Measurements from ENCODE around the gene MZT1.

DNA sequence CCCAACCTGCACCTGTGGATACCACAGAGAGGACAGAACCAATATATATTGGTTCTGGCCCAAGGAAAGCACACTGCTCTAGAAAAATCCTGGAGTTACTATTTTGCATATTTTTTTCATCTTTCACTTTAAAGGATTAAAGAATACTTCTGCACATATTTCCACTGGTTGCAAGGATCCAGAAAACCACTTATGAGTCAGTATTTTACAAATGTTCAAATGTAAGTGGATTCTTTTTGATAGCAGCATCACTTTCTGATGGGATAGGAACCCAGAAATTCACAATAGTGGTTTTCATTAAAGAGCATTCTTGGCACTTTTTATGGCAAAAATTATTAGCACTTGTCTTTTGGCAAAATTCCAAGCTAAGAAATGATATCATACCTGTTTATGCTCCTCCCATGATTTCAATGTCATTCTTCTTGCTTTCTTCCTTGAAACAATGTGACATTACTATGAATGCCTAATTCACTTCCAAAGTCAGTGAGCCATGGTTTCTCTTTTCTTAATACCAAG is 38.2 kb downstream of the MZT1 start:
- TF ChIP-seq, protein P1, sequence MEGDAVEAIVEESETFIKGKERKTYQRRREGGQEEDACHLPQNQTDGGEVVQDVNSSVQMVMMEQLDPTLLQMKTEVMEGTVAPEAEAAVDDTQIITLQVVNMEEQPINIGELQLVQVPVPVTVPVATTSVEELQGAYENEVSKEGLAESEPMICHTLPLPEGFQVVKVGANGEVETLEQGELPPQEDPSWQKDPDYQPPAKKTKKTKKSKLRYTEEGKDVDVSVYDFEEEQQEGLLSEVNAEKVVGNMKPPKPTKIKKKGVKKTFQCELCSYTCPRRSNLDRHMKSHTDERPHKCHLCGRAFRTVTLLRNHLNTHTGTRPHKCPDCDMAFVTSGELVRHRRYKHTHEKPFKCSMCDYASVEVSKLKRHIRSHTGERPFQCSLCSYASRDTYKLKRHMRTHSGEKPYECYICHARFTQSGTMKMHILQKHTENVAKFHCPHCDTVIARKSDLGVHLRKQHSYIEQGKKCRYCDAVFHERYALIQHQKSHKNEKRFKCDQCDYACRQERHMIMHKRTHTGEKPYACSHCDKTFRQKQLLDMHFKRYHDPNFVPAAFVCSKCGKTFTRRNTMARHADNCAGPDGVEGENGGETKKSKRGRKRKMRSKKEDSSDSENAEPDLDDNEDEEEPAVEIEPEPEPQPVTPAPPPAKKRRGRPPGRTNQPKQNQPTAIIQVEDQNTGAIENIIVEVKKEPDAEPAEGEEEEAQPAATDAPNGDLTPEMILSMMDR (IDR thresholded peaks at IDR 0.05; ENCODE audit: borderline replicate concordance, extremely low read depth, low read length, poor library complexity, severe bottlenecking) = no peak
- TF ChIP-seq EZH2 (IDR thresholded peaks at IDR 0.05; ENCODE audit: borderline replicate concordance, low read depth, low read length, severe bottlenecking) = no peak

All from DND-41 (cell line).